ENCODE measurements around the gene MRTFA. TPM values are rescaled to one million over a fixed set of nuclear protein-coding genes. Genes with fewer than 3 reads are reported as not detected.

MRTFA gene
- total and polyA plus RNA-seq, 9 of the 15 experiments (the other 6 are each of a cell fraction or from before 2014, with no cell fraction given): 0.84 to 21.1 (median 3.7) TPM

- FAIRE-seq (no peak), DNase-seq (ENCODE audit: extremely low read depth in 1 of 4, low spot score in 3 of 4) (no peak), ATAC-seq (no peak)
- no peaks in the 10 kb centered on the region for H4K20me1 ChIP-seq (replicated peaks; ENCODE audit: control insufficient read depth, insufficient read depth, low read length)
- H3K79me2 ChIP-seq (ENCODE audit: control insufficient read depth, insufficient read depth, low read length): no peaks in the 10 kb centered on the region
- 89% methylated on average over 2 of the region's 2 CpGs for WGBS (ENCODE audit: insufficient coverage, low coverage, missing lambda C conversion rate)
- no peak overlapping the region for H3K4me3 ChIP-seq
- H3K27ac ChIP-seq (ENCODE audit: extremely low read depth, low read depth, low read length): no peak overlapping the region
- no peaks in the 10 kb centered on the region for H3K27me3 ChIP-seq (ENCODE audit: control insufficient read depth in 2 of 2, insufficient read depth in 2 of 2, low read length in 2 of 2)
- H3K4me2 ChIP-seq (ENCODE audit: insufficient read depth, low read length): no peak overlapping the region
- in situ Hi-C loops (cut with MboI): no loop called here
- no peak overlapping the region for H2AFZ ChIP-seq (ENCODE audit: low read depth, low read length)
- no peaks in the 10 kb centered on the region for H3K36me3 ChIP-seq (ENCODE audit: control insufficient read depth, insufficient read depth, low read length)
- no peaks in the 10 kb centered on the region; a peak in 1 of 5 replicates for H3K4me1 ChIP-seq (replicated peaks in 1 of 2; ENCODE audit: control insufficient read depth in 2 of 2, insufficient read depth in 2 of 2, low read length in 2 of 2)
- intact Hi-C loops (cut with micrococcal nuclease): no loop called here
- H3K9me3 ChIP-seq (replicated peaks; ENCODE audit: control insufficient read depth, insufficient read depth, low read depth, low read length): no peaks in the 10 kb centered on the region
- ChIA-PET POLR2A (interaction anchor here (0.8 to 2.1 kb wide), 3 partner anchors 12 to 34 kb away, joined by 3 to 6 read pairs (median 3); no protein-coding TSS in a partner anchor), CTCF (ENCODE audit: low intra/inter-chr PET ratio) (no interaction called here)
- no TSS peak for BruUV-seq (replicated peaks)
- H3K9ac ChIP-seq (ENCODE audit: insufficient read depth in 1 of 2, low read depth in 2 of 2, low read length in 2 of 2): no peak overlapping the region
- no peaks in the 10 kb centered on the region for H3K9me1 ChIP-seq (ENCODE audit: control insufficient read depth, insufficient read depth, low read length)
- TF ChIP-seq, protein P1, sequence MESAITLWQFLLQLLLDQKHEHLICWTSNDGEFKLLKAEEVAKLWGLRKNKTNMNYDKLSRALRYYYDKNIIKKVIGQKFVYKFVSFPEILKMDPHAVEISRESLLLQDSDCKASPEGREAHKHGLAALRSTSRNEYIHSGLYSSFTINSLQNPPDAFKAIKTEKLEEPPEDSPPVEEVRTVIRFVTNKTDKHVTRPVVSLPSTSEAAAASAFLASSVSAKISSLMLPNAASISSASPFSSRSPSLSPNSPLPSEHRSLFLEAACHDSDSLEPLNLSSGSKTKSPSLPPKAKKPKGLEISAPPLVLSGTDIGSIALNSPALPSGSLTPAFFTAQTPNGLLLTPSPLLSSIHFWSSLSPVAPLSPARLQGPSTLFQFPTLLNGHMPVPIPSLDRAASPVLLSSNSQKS (CRISPR knock-in tag; IDR thresholded peaks at IDR 0.05): no peak
- TF ChIP-seq ZNF354B (CRISPR knock-in tag; IDR thresholded peaks at IDR 0.05): no peak
- TF ChIP-seq, protein P2, sequence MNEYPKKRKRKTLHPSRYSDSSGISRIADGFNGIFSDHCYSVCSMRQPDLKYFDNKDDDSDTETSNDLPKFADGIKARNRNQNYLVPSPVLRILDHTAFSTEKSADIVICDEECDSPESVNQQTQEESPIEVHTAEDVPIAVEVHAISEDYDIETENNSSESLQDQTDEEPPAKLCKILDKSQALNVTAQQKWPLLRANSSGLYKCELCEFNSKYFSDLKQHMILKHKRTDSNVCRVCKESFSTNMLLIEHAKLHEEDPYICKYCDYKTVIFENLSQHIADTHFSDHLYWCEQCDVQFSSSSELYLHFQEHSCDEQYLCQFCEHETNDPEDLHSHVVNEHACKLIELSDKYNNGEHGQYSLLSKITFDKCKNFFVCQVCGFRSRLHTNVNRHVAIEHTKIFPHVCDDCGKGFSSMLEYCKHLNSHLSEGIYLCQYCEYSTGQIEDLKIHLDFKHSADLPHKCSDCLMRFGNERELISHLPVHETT (CRISPR knock-in tag; conservative IDR thresholded peaks at IDR 0.05 in 1 of 2, IDR thresholded peaks at IDR 0.05 in 1 of 2): no peak
- no peak for TF ChIP-seq IRF1 (CRISPR knock-in tag; IDR thresholded peaks at IDR 0.05; ENCODE audit: borderline replicate concordance)
- no peak for TF ChIP-seq NBN (IDR thresholded peaks at IDR 0.05; ENCODE audit: low read depth)
- TF ChIP-seq FUS (optimal IDR thresholded peaks at IDR 0.05; ENCODE audit: low read depth, low read length): no peak
- TF ChIP-seq LARP7 (IDR thresholded peaks at IDR 0.05): no peak
- TF ChIP-seq, protein P3, sequence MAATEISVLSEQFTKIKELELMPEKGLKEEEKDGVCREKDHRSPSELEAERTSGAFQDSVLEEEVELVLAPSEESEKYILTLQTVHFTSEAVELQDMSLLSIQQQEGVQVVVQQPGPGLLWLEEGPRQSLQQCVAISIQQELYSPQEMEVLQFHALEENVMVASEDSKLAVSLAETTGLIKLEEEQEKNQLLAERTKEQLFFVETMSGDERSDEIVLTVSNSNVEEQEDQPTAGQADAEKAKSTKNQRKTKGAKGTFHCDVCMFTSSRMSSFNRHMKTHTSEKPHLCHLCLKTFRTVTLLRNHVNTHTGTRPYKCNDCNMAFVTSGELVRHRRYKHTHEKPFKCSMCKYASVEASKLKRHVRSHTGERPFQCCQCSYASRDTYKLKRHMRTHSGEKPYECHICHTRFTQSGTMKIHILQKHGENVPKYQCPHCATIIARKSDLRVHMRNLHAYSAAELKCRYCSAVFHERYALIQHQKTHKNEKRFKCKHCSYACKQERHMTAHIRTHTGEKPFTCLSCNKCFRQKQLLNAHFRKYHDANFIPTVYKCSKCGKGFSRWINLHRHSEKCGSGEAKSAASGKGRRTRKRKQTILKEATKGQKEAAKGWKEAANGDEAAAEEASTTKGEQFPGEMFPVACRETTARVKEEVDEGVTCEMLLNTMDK (IDR thresholded peaks at IDR 0.05; ENCODE audit: borderline replicate concordance, insufficient read depth, low read depth, low read length, poor library complexity, severe bottlenecking): no peak
- no peak for TF ChIP-seq PTRF (tag; IDR thresholded peaks at IDR 0.05)
- TF ChIP-seq POLR2G (IDR thresholded peaks at IDR 0.05; ENCODE audit: low read depth, low read length): no peak
- TF ChIP-seq MTA3 (IDR thresholded peaks at IDR 0.05; ENCODE audit: borderline replicate concordance): no peak
- TF ChIP-seq ZNF311 (CRISPR knock-in tag; IDR thresholded peaks at IDR 0.05): no peak
These were observed 123.9 kb downstream of the MRTFA start for GRCh38 chr22:40512426-40513136.
